OCI-LY1 (cell line): ENCODE results near the gene SMARCAD1.
A peak's percentile ranks its signal among the peaks of the same experiment; 100 is the strongest.

ENCODE experiments used
- H2AFZ ChIP-seq: fragments of 200-600 bp; sonication (generic), shearing (Covaris generic); 2 replicates; pipeline ENCODE4 v1.6.0; 2014; ENCODE audit warnings: antibody characterized with exemption, mild to moderate bottlenecking, low read length
- H3F3A ChIP-seq: fragments of 200-600 bp; sonication (generic), shearing (Covaris generic); 2 replicates; pipeline ENCODE4 v1.6.0; 2014; ENCODE audit warnings: mild to moderate bottlenecking, antibody characterized with exemption, low read length, moderate library complexity; ENCODE audit not compliant: insufficient read depth
- H3K27ac ChIP-seq: fragments of 200-600 bp; sonication (generic); 2 replicates; pipeline ENCODE4 v1.5.1; 2014; ENCODE audit warnings: low read length, mixed run types, mild to moderate bottlenecking, low read depth; ENCODE audit not compliant: poor library complexity, severe bottlenecking
- H3K27me3 ChIP-seq: fragments of 200-600 bp; sonication (generic); 2 replicates; pipeline ENCODE4 v1.6.0; 2014; ENCODE audit warnings: antibody characterized with exemption, mild to moderate bottlenecking, low read length, moderate library complexity; ENCODE audit not compliant: insufficient read depth
- H3K36me3 ChIP-seq: fragments of 200-600 bp; sonication (generic); 2 replicates; pipeline ENCODE4 v1.6.1; 2014; ENCODE audit warnings: mild to moderate bottlenecking, antibody characterized with exemption, low read length, moderate library complexity, mixed read lengths; ENCODE audit not compliant: insufficient read depth
- H3K4me1 ChIP-seq: fragments of 200-600 bp; sonication (generic); 2 replicates; pipeline ENCODE4 v1.5.1; 2014; ENCODE audit warnings: mild to moderate bottlenecking, low read length, moderate library complexity; ENCODE audit not compliant: insufficient read depth, severe bottlenecking
- H3K4me2 ChIP-seq: fragments of 200-600 bp; sonication (generic), shearing (Covaris generic); 2 replicates; pipeline ENCODE4 v1.6.1; 2014; ENCODE audit warnings: low read length
- H3K4me3 ChIP-seq: fragments of 200-600 bp; sonication (generic); 2 replicates; pipeline ENCODE4 v1.5.1; 2014; ENCODE audit warnings: low read length, low read depth, mild to moderate bottlenecking, mixed read lengths; ENCODE audit not compliant: poor library complexity, severe bottlenecking
- H3K79me2 ChIP-seq: fragments of 200-600 bp; shearing (Covaris generic); 2 replicates; pipeline ENCODE4 v1.6.1; 2016; ENCODE audit warnings: mixed run types, low read length, mixed read lengths; ENCODE audit not compliant: insufficient read depth
- H3K9ac ChIP-seq: fragments of 200-600 bp; sonication (generic), shearing (Covaris generic); 2 replicates; pipeline ENCODE4 v1.6.1; 2014; ENCODE audit warnings: mild to moderate bottlenecking, low read length, mixed read lengths
- H3K9me2 ChIP-seq: fragments of 200-600 bp; sonication (generic), shearing (Covaris generic); 2 replicates; pipeline ENCODE4 v1.6.1; 2014; ENCODE audit warnings: low read depth, mild to moderate bottlenecking, low read length, mixed read lengths
- H3K9me3 ChIP-seq: fragments of 200-600 bp; shearing (Covaris generic); 2 replicates; pipeline ENCODE4 v1.6.1; 2014; ENCODE audit warnings: low read length, mixed read lengths
- H4K20me1 ChIP-seq: fragments of 200-600 bp; sonication (generic), shearing (Covaris generic); 2 replicates; pipeline ENCODE4 v1.6.0; 2016; ENCODE audit warnings: mild to moderate bottlenecking, low read length; ENCODE audit not compliant: insufficient read depth
- EZH2 ChIP-seq: fragments of 200-600 bp; sonication (generic), shearing (Covaris generic); IDR thresholded peaks from 2 replicates; pipeline ENCODE4 v1.8.0; 2017; ENCODE audit warnings: borderline replicate concordance, mixed run types, mild to moderate bottlenecking, antibody characterized with exemption, low read length, moderate library complexity, mixed read lengths
- TF ChIP-seq, protein P1 (sequence below): fragments of 200-600 bp; sonication (generic), shearing (Covaris generic); IDR thresholded peaks from 2 replicates; pipeline ENCODE4 v1.5.1; 2017; ENCODE audit warnings: mild to moderate bottlenecking, antibody characterized with exemption, low read length, moderate library complexity, mixed read lengths

SMARCAD1 gene

DNA sequence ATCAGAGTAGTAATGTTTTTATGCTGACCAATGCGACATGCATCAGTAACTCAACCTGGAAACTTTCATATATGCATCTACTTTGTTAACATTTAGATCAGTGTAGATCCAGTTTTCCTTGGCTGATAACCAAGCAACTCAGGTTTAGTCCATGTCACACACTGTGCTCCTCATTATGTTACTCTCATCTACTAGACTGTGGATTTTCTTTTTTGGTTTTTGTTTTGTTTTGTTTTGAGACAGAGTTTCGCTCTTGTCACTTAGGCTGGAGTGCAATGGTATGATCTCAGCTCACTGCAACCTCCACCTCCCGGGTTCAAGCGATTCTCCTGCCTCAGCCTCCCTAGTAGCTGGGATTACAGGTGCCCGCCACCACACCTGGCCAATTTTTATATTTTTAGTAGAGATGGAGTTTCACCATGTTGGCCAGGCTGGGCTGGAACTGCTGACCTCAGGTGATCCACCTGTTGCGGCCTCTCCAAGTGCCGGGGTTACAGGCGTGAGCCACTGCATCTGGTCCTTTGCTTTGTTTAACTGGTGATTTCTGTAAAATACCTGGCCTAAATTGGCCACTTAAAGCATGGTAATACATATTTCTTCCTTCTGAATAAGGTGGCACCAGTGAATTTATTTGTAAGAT lies 48.6 kb downstream of the SMARCAD1 start:
- Histone ChIP-seq H3K9me2 (no peaks in the 10 kb centered on the region), H2AFZ (no peak overlapping the region), H3K27ac (no peak overlapping the region), H3K27me3 (no peaks in the 10 kb centered on the region), H3K4me2 (no peak overlapping the region), H3K9me3 (no peaks in the 10 kb centered on the region), H3K4me3 (no peak overlapping the region), H3K79me2 (no peaks in the 10 kb centered on the region; the same call in 1 of the 2 replicates), H4K20me1 (no peaks in the 10 kb centered on the region; the same call in 1 of the 2 replicates), H3K4me1 (no peaks in the 10 kb centered on the region), H3K36me3 (peaks cover 40% of the 10 kb centered on the region; the same call in 1 of the 2 replicates), H3F3A (no peaks in the 10 kb centered on the region), H3K9ac (no peak overlapping the region)
- no peak for TF ChIP-seq EZH2
- TF ChIP-seq, protein P1, sequence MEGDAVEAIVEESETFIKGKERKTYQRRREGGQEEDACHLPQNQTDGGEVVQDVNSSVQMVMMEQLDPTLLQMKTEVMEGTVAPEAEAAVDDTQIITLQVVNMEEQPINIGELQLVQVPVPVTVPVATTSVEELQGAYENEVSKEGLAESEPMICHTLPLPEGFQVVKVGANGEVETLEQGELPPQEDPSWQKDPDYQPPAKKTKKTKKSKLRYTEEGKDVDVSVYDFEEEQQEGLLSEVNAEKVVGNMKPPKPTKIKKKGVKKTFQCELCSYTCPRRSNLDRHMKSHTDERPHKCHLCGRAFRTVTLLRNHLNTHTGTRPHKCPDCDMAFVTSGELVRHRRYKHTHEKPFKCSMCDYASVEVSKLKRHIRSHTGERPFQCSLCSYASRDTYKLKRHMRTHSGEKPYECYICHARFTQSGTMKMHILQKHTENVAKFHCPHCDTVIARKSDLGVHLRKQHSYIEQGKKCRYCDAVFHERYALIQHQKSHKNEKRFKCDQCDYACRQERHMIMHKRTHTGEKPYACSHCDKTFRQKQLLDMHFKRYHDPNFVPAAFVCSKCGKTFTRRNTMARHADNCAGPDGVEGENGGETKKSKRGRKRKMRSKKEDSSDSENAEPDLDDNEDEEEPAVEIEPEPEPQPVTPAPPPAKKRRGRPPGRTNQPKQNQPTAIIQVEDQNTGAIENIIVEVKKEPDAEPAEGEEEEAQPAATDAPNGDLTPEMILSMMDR, result no peak

DNA sequence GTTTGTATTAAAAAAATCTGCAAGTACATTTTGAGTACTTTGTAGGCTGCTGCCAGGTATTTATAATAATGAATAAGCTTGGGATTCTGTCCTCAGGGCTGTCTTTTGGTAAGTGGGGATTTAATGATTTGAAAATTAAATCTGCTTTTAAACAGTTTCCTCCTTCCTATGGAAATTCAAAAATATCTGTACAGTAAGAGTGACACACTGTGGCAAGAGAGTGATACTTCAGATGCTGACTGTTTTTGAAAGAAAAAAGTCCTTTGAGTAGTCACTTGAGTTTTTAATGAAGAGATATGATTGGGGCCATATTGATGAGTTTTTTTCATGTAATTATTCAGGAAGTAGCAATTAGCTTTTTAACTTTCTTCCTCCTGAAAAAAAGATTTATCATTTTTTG lies 49.2 kb downstream of the SMARCAD1 start:
- Histone ChIP-seq H3K4me3 (no peak overlapping the region), H3K4me1 (no peaks in the 10 kb centered on the region)
- no peak for TF ChIP-seq EZH2
- TF ChIP-seq, protein P1, result peak; percentile 47; the same call in 1 of the 2 replicates

DNA sequence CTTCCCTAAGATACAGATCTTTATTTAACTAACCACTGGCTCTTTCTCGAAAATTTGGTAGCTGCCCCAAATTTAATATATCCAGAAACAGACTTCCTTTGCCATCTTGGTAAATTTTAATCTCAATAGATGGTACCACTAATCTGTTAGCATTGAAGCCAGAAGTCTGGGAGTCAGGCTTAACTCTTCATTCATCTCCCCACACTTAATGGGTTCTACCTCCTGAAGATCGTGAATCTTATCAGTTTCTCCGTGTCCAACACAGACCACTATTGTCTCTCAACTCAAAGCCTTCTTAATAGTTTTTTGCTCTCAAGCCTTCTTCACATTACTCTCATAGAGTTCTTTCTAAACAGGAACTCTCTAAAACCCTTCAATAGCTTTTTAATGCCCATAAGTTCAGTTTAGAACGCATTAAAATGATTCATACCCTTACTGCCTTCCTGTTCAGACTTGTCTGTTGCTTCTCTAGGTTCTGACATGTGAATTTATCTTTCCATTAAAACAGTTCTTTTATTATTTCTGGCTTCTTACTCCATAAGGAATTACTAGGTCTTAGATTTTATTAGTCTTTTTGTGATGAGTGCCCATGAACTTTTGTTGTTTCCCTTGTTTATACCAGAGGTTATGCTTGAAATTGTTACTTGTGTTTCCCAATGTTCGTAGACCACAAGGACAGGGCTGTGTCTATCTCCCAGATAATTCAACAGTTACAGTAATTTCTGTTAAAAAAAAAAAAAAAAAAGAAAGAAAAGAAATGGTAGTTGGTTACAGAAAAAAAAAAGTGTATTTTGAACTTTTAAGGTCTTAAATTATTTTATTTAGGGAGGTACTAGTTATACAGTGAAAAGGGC lies 54.7 kb downstream of the SMARCAD1 start:
- H3K4me2 ChIP-seq, result no peak overlapping the region
- H4K20me1 ChIP-seq, result peaks cover 4% of the 10 kb centered on the region; the same call in 1 of the 2 replicates
- H3K27ac ChIP-seq, result no peak overlapping the region
- H2AFZ ChIP-seq, result no peak overlapping the region
- H3K9me3 ChIP-seq, result no peaks in the 10 kb centered on the region
- no peaks in the 10 kb centered on the region for H3K27me3 ChIP-seq
- no peaks in the 10 kb centered on the region for H3F3A ChIP-seq
- TF ChIP-seq EZH2, result no peak
- TF ChIP-seq, protein P1, result no peak
- H3K79me2 ChIP-seq, result no peaks in the 10 kb centered on the region; the same call in 1 of the 2 replicates
- H3K4me3 ChIP-seq, result no peak overlapping the region
- H3K4me1 ChIP-seq, result no peaks in the 10 kb centered on the region
- peaks cover 42% of the 10 kb centered on the region; the same call in 1 of the 2 replicates for H3K36me3 ChIP-seq
- no peak overlapping the region for H3K9ac ChIP-seq
- no peaks in the 10 kb centered on the region for H3K9me2 ChIP-seq

More for the DNA sequence above, 49.2 kb downstream of the SMARCAD1 start:
- Histone ChIP-seq H3K4me2 (no peak overlapping the region), H3K9me3 (no peaks in the 10 kb centered on the region), H3F3A (no peaks in the 10 kb centered on the region), H3K9me2 (no peaks in the 10 kb centered on the region), H4K20me1 (no peaks in the 10 kb centered on the region; the same call in 1 of the 2 replicates), H3K9ac (no peak overlapping the region), H3K27me3 (no peaks in the 10 kb centered on the region), H2AFZ (no peak overlapping the region), H3K79me2 (no peaks in the 10 kb centered on the region; the same call in 1 of the 2 replicates), H3K27ac (no peak overlapping the region), H3K36me3 (peaks cover 44% of the 10 kb centered on the region; the same call in 1 of the 2 replicates)
